ENCODE measurements around the gene FAM83E.

DNA sequence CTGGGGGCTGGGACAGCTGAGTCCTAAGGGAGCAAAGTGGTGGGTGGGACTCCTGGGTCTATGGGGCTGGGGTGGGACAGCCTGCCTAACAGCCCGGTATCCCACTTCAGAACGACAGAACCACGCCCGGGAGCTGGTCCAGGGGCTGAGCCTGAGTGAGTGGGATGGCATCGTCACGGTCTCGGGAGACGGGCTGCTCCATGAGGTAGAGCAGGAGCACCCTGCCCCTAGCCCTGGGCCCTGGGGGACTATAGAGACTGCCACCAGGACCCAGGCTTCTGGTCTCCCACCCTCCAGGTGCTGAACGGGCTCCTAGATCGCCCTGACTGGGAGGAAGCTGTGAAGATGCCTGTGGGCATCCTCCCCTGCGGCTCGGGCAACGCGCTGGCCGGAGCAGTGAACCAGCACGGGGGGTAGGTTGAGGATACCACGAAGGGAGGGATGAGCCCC, 13.0 kb upstream of the FAM83E start:
- TF ChIP-seq, protein P1, sequence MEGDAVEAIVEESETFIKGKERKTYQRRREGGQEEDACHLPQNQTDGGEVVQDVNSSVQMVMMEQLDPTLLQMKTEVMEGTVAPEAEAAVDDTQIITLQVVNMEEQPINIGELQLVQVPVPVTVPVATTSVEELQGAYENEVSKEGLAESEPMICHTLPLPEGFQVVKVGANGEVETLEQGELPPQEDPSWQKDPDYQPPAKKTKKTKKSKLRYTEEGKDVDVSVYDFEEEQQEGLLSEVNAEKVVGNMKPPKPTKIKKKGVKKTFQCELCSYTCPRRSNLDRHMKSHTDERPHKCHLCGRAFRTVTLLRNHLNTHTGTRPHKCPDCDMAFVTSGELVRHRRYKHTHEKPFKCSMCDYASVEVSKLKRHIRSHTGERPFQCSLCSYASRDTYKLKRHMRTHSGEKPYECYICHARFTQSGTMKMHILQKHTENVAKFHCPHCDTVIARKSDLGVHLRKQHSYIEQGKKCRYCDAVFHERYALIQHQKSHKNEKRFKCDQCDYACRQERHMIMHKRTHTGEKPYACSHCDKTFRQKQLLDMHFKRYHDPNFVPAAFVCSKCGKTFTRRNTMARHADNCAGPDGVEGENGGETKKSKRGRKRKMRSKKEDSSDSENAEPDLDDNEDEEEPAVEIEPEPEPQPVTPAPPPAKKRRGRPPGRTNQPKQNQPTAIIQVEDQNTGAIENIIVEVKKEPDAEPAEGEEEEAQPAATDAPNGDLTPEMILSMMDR (IDR thresholded peaks at IDR 0.05), result no peak
- no peak for TF ChIP-seq POLR2A (IDR thresholded peaks at IDR 0.05)
